GM18519 (cell line): ENCODE data around the gene RASGEF1C.

Experiments
- ATAC-seq: cut with Tn5 transposase; IDR thresholded peaks from one replicate; pipeline ENCODE4 v1.9.1; 2021; ENCODE audit warnings: mild to moderate bottlenecking, moderate library complexity; ENCODE audit not compliant: unreplicated experiment, low FRiP score

RASGEF1C gene

GRCh38 chr5:180187767-180188166 is 21.2 kb downstream of the RASGEF1C start:
- no peak for ATAC-seq

GRCh38 chr5:180180846-180181245 is 28.2 kb downstream of the RASGEF1C start:
- no peak for ATAC-seq

- no peak for ATAC-seq
These were observed 28.6 kb downstream of the RASGEF1C start for GRCh38 chr5:180180421-180180820.

- ATAC-seq = no peak
These were observed 29.3 kb downstream of the RASGEF1C start for GRCh38 chr5:180179442-180180420.

- no peak for ATAC-seq
These were observed 30.2 kb downstream of the RASGEF1C start for GRCh38 chr5:180178531-180179441.

- no peak for ATAC-seq
These were observed 32.8 kb downstream of the RASGEF1C start for GRCh38 chr5:180176191-180176590.

GRCh38 chr5:180175015-180175431 is 34.0 kb downstream of the RASGEF1C start:
- no peak for ATAC-seq

GRCh38 chr5:180174587-180174972 is 34.4 kb downstream of the RASGEF1C start:
- no peak for ATAC-seq

GRCh38 chr5:180173875-180174586 is 35.0 kb downstream of the RASGEF1C start:
- ATAC-seq = no peak

GRCh38 chr5:180173198-180173544 is 35.8 kb downstream of the RASGEF1C start:
- no peak for ATAC-seq

- no peak for ATAC-seq
These were observed 36.4 kb downstream of the RASGEF1C start for GRCh38 chr5:180172447-180173197.

GRCh38 chr5:180171568-180172094 is 37.4 kb downstream of the RASGEF1C start:
- no peak for ATAC-seq

- no peak for ATAC-seq
These were observed 38.0 kb downstream of the RASGEF1C start for GRCh38 chr5:180170810-180171567.

- no peak for ATAC-seq
These were observed 38.8 kb downstream of the RASGEF1C start for GRCh38 chr5:180170106-180170809.

- no peak for ATAC-seq
These were observed 39.5 kb downstream of the RASGEF1C start for GRCh38 chr5:180169248-180170105.

GRCh38 chr5:180168758-180169157 is 40.3 kb downstream of the RASGEF1C start:
- no peak for ATAC-seq

GRCh38 chr5:180166176-180166575 is 42.8 kb downstream of the RASGEF1C start:
- no peak for ATAC-seq
